MM.1S (cell line): Measurements from ENCODE around the gene MAPK9.

Experiments
- DNase-seq: peaks from one replicate; pipeline ENCODE4 v3.0.0-alpha.2; 2015
- H2AFZ ChIP-seq: fragments of 300-600 bp; sonication (generic); 2 replicates; pipeline ENCODE4 v1.6.0; 2016; ENCODE audit warnings: antibody characterized with exemption, low read length
- H3F3A ChIP-seq: fragments of 300-600 bp; sonication (generic); 2 replicates; pipeline ENCODE4 v1.6.1; 2016; ENCODE audit warnings: mild to moderate bottlenecking, antibody characterized with exemption, low read length, moderate library complexity, mixed read lengths; ENCODE audit not compliant: insufficient read depth
- H3K27ac ChIP-seq: fragments of 300-600 bp; sonication (generic); 2 replicates; pipeline ENCODE4 v1.5.1; 2016; ENCODE audit warnings: mild to moderate bottlenecking, low read length
- H3K27me3 ChIP-seq: fragments of 300-600 bp; sonication (generic); replicated peaks from 2 replicates; pipeline ENCODE4 v1.6.0; 2016; ENCODE audit warnings: low read length; ENCODE audit not compliant: insufficient read depth
- H3K36me3 ChIP-seq: fragments of 300-600 bp; sonication (generic); replicated peaks from 2 replicates; pipeline ENCODE4 v1.6.1; 2016; ENCODE audit warnings: mild to moderate bottlenecking, low read length, mixed read lengths; ENCODE audit not compliant: insufficient read depth
- H3K4me1 ChIP-seq: fragments of 300-600 bp; sonication (generic); 2 replicates; pipeline ENCODE4 v1.6.1; 2016; ENCODE audit warnings: low read length, mixed read lengths
- H3K4me2 ChIP-seq: fragments of 300-600 bp; sonication (generic); 2 replicates; pipeline ENCODE4 v1.6.0; 2016; ENCODE audit warnings: low read depth, low read length
- H3K4me3 ChIP-seq: fragments of 300-600 bp; sonication (generic); 2 replicates; pipeline ENCODE4 v1.5.1; 2016; ENCODE audit warnings: low read length, mixed read lengths
- H3K79me2 ChIP-seq: fragments of 300-600 bp; sonication (generic); 2 replicates; pipeline ENCODE4 v1.6.1; 2016; ENCODE audit warnings: mixed run types, low read length, mixed read lengths
- H3K9ac ChIP-seq: fragments of 300-600 bp; sonication (generic); 2 replicates; pipeline ENCODE4 v1.6.1; 2016; ENCODE audit warnings: low read length, mixed read lengths
- H3K9me2 ChIP-seq: fragments of 300-600 bp; sonication (generic); replicated peaks from 2 replicates; pipeline ENCODE4 v1.6.1; 2016; ENCODE audit warnings: mild to moderate bottlenecking, low read length, mixed read lengths; ENCODE audit not compliant: insufficient read depth
- H3K9me3 ChIP-seq: fragments of 300-600 bp; sonication (generic); replicated peaks from 2 replicates; pipeline ENCODE4 v1.6.1; 2016; ENCODE audit warnings: mild to moderate bottlenecking, low read length, mixed read lengths; ENCODE audit not compliant: insufficient read depth
- H4K20me1 ChIP-seq: fragments of 300-600 bp; sonication (generic); 2 replicates; pipeline ENCODE4 v1.6.1; 2016; ENCODE audit warnings: mild to moderate bottlenecking, low read length, moderate library complexity, mixed read lengths; ENCODE audit not compliant: insufficient read depth
- EZH2 ChIP-seq: fragments of 300-600 bp; sonication (generic); optimal IDR thresholded peaks from 2 replicates; pipeline ENCODE3; 2017; ENCODE audit warnings: low read depth, mild to moderate bottlenecking, antibody characterized with exemption, low read length, mixed read lengths
- EZH2phosphoT487 ChIP-seq: fragments of 300-600 bp; sonication (generic); IDR thresholded peaks from 2 replicates; pipeline ENCODE4 v1.6.1; 2018; ENCODE audit warnings: antibody characterized with exemption, low read length
- TF ChIP-seq, protein P1 (sequence below): fragments of 300-600 bp; sonication (generic); IDR thresholded peaks from 2 replicates; pipeline ENCODE4 v1.5.1; 2016; ENCODE audit warnings: antibody characterized with exemption, low read length, mixed read lengths

MAPK9 gene

GRCh38 chr5:180290568-180291233 is 1.2 kb downstream of the MAPK9 start:
- TF ChIP-seq, protein P1, sequence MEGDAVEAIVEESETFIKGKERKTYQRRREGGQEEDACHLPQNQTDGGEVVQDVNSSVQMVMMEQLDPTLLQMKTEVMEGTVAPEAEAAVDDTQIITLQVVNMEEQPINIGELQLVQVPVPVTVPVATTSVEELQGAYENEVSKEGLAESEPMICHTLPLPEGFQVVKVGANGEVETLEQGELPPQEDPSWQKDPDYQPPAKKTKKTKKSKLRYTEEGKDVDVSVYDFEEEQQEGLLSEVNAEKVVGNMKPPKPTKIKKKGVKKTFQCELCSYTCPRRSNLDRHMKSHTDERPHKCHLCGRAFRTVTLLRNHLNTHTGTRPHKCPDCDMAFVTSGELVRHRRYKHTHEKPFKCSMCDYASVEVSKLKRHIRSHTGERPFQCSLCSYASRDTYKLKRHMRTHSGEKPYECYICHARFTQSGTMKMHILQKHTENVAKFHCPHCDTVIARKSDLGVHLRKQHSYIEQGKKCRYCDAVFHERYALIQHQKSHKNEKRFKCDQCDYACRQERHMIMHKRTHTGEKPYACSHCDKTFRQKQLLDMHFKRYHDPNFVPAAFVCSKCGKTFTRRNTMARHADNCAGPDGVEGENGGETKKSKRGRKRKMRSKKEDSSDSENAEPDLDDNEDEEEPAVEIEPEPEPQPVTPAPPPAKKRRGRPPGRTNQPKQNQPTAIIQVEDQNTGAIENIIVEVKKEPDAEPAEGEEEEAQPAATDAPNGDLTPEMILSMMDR = no peak
- TF ChIP-seq EZH2 (no peak), EZH2phosphoT487 (no peak)
- H3K9ac ChIP-seq = no peak overlapping the region; the same call in 1 of the 2 replicates

GRCh38 chr5:180289966-180290365 is 1.9 kb downstream of the MAPK9 start:
- TF ChIP-seq, protein P1 = no peak
- TF ChIP-seq EZH2 = no peak
- TF ChIP-seq EZH2phosphoT487 = no peak
- Histone ChIP-seq H3K4me2 (no peak overlapping the region), H3K9ac (no peak overlapping the region), H3K79me2 (peaks cover 46% of the 10 kb centered on the region), H3K27ac (no peak overlapping the region), H3K36me3 (no peaks in the 10 kb centered on the region), H4K20me1 (no peaks in the 10 kb centered on the region), H3K4me1 (peaks cover 9% of the 10 kb centered on the region), H3K27me3 (no peaks in the 10 kb centered on the region), H3K4me3 (no peak overlapping the region), H3F3A (peaks cover 5% of the 10 kb centered on the region; the same call in 1 of the 2 replicates), H3K9me2 (no peaks in the 10 kb centered on the region), H2AFZ (no peak overlapping the region), H3K9me3 (no peaks in the 10 kb centered on the region)
- no peak for DNase-seq

More at GRCh38 chr5:180290568-180291233, 1.2 kb downstream of the MAPK9 start:
- Histone ChIP-seq H3K4me2 (peak overlapping the region; percentile 69), H3K9me3 (no peaks in the 10 kb centered on the region), H3F3A (peaks cover 5% of the 10 kb centered on the region; the same call in 1 of the 2 replicates), H3K27me3 (no peaks in the 10 kb centered on the region), H3K4me1 (peaks cover 9% of the 10 kb centered on the region), H3K9me2 (no peaks in the 10 kb centered on the region), H3K4me3 (peak overlapping the region; percentile 86; the same call in 1 of the 2 replicates), H4K20me1 (no peaks in the 10 kb centered on the region), H3K27ac (no peak overlapping the region), H3K36me3 (no peaks in the 10 kb centered on the region), H3K79me2 (peaks cover 42% of the 10 kb centered on the region), H2AFZ (no peak overlapping the region)
- no peak for DNase-seq

- no peaks in the 10 kb centered on the region for H3K9me2 ChIP-seq
- no peak overlapping the region for H3K4me2 ChIP-seq
- no peak overlapping the region for H3K9ac ChIP-seq
- H3F3A ChIP-seq = peaks cover 5% of the 10 kb centered on the region; the same call in 1 of the 2 replicates
- no peak overlapping the region for H3K4me3 ChIP-seq
- TF ChIP-seq, protein P1 = no peak
- TF ChIP-seq EZH2 (no peak), EZH2phosphoT487 (no peak)
- no peak overlapping the region for H2AFZ ChIP-seq
- peaks cover 9% of the 10 kb centered on the region for H3K4me1 ChIP-seq
- no peak for DNase-seq
- peaks cover 47% of the 10 kb centered on the region for H3K79me2 ChIP-seq
- H3K27ac ChIP-seq = no peak overlapping the region
- H3K36me3 ChIP-seq = no peaks in the 10 kb centered on the region
- H4K20me1 ChIP-seq = no peaks in the 10 kb centered on the region
- no peaks in the 10 kb centered on the region for H3K27me3 ChIP-seq
- no peaks in the 10 kb centered on the region for H3K9me3 ChIP-seq
Measured at GRCh38 chr5:180289433-180289832, 2.5 kb downstream of the MAPK9 start.
